H1 (cell line): Measurements from ENCODE around the gene FGFR2. TPM values are rescaled to one million over a fixed set of nuclear protein-coding genes. Genes with fewer than 3 reads are reported as not detected.

Experiments used
- CHD7 ChIP-seq: fragments of 300-600 bp; sonication (generic); IDR thresholded peaks from 2 replicates; pipeline ENCODE4 v1.7.1; 2012; ENCODE audit warnings: low read length, moderate library complexity, mild to moderate bottlenecking, inconsistent platforms; ENCODE audit not compliant: insufficient replicate concordance
- polyA plus RNA-seq, 7 experiments: library from polyadenylated mRNA; depleted of rRNA in 3 of 7; stranded (reverse) in 5 of 7; unstranded in 2 of 7; fragments of >200 nt in 5 of 7; fragments of 200-250 nt in 2 of 7; gene quantifications; 1 replicate in 5 of 7; 2 replicates in 1 of 7; 4 replicates in 1 of 7; pipeline versions ENCODE4 v1.2.1 to v1.2.3, GENCODE V29; 2011 to 2013; ENCODE audit warnings: missing spikeins in 2 of 7, mixed read lengths in 2 of 7
- total RNA-seq: library from RNA; stranded (reverse); fragmentation: NEBNext Ultra II Directional; extraction: Animal tissue kit (Norgen Biotek cat#: 25700); gene quantifications from 2 replicates; pipeline ENCODE4 v1.2.1, GENCODE V29; 2021

Gene FGFR2
- total and polyA plus RNA-seq, 2 of the 8 experiments (the other 6 are each of a cell fraction or from before 2014, with no cell fraction given), result 50.2 to 81.2 TPM

GRCh38 chr10:121624836-121625486 lies 26.7 kb upstream of the FGFR2 start (continued):
- no peak for TF ChIP-seq CHD7
